K562 (cell line): ENCODE results near the gene CHAC1. TPM values are rescaled to one million over a fixed set of nuclear protein-coding genes. Genes with fewer than 3 reads are reported as not detected.
A peak's percentile ranks its signal among the peaks of the same experiment; 100 is the strongest.

Experiments used
- ESRRB ChIP-seq: fragments of 250-450 bp; sonication (Bioruptor Pico); IDR thresholded peaks from 2 replicates; pipeline ENCODE4 v1.5.0; 2020; ENCODE audit warnings: mild to moderate bottlenecking, moderate library complexity, borderline replicate concordance
- ETV6 ChIP-seq, 3 experiments: fragments of 150-350 bp in 1 of 3; sonication (generic) in 1 of 3; formaldehyde crosslinking in 1 of 3; IDR thresholded peaks; 2 replicates each; pipeline versions ENCODE4 v1.6.1 to v1.8.0; 2014 to 2022; ENCODE audit warnings: borderline replicate concordance in 2 of 3, low read depth in 2 of 3, antibody characterized with exemption in 1 of 3, low read length in 1 of 3, mild to moderate bottlenecking in 1 of 3, missing genetic modification reagents in 1 of 3
- FOXK2 ChIP-seq, 2 experiments: fragments of 450-650 bp; IDR thresholded peaks in 1 of 2; conservative IDR thresholded peaks in 1 of 2; 2 replicates each; pipeline ENCODE4 v1.6.1; 2016; ENCODE audit warnings: low read depth in 2 of 2, mild to moderate bottlenecking in 1 of 2
- GATAD2A ChIP-seq: fragments of 450-650 bp; IDR thresholded peaks from 2 replicates; pipeline ENCODE4 v1.6.1; 2017
- LCOR ChIP-seq: sonication (generic); formaldehyde crosslinking; IDR thresholded peaks from 2 replicates; pipeline ENCODE4 v1.8.0; 2022; ENCODE audit warnings: mild to moderate bottlenecking, missing genetic modification reagents
- NR1H2 ChIP-seq: sonication (generic); formaldehyde crosslinking; IDR thresholded peaks from 2 replicates; pipeline ENCODE4 v1.4.0; 2020; ENCODE audit warnings: mild to moderate bottlenecking, missing genetic modification reagents
- YY1 ChIP-seq, 3 experiments: IDR thresholded peaks; 2 replicates each; pipeline ENCODE4 v1.6.1; 2011; ENCODE audit warnings: low read length in 2 of 3, mild to moderate bottlenecking in 2 of 3, moderate library complexity in 2 of 3, borderline replicate concordance in 1 of 3, control low read depth in 1 of 3, low read depth in 1 of 3; ENCODE audit not compliant: insufficient read depth in 3 of 3, insufficient replicate concordance in 2 of 3, control insufficient read depth in 1 of 3, insufficient read length in 1 of 3; ENCODE audit errors: extremely low read depth in 1 of 3
- ZFPM2 ChIP-seq: fragments of 250-450 bp; sonication (Bioruptor Pico); IDR thresholded peaks from 2 replicates; pipeline ENCODE4 v1.5.1; 2022; ENCODE audit warnings: mild to moderate bottlenecking
- ZNF436 ChIP-seq: fragments of 250-450, 450-650 bp; sonication (Bioruptor Pico); formaldehyde crosslinking; IDR thresholded peaks from 2 replicates; pipeline ENCODE4 v1.7.0; 2020; ENCODE audit warnings: mild to moderate bottlenecking
- ZNF507 ChIP-seq: conservative IDR thresholded peaks from 2 replicates; pipeline ENCODE4 v1.6.1; 2017; ENCODE audit warnings: missing genetic modification characterization, missing compliant biosample characterization
- polyA plus RNA-seq, 8 experiments: library from polyadenylated mRNA; depleted of rRNA in 4 of 8; stranded (reverse) in 5 of 8; unstranded in 3 of 8; fragments of >200 nt; fragmentation: Nextera tagmentation in 2 of 8; fragmentation: Illumina TruSeq in 1 of 8; extraction: Ambion mirVana in 2 of 8; extraction: Trizol in 1 of 8; gene quantifications; 2 replicates each; pipeline versions ENCODE4 v1.2.1 to v1.2.3, GENCODE V29; 2011 to 2014; ENCODE audit warnings: inconsistent platforms in 1 of 8, missing spikeins in 1 of 8
- total RNA-seq, 7 experiments: library from RNA; depleted of rRNA in 6 of 7; stranded (reverse); fragments of >200 nt in 6 of 7; fragmentation: Illumina TruSeq in 2 of 7; extraction: Trizol in 2 of 7; gene quantifications; 2 replicates each; pipeline versions ENCODE4 v1.2.1 to v1.2.3, GENCODE V29; 2011 to 2021; ENCODE audit warnings: low replicate concordance in 1 of 7
- TF ChIP-seq, protein P1 (sequence below): sonication (generic); formaldehyde crosslinking; IDR thresholded peaks from 2 replicates; pipeline ENCODE4 v1.8.0; 2022; ENCODE audit warnings: missing genetic modification reagents, mild to moderate bottlenecking, moderate library complexity, borderline replicate concordance
- TF ChIP-seq, protein P2 (sequence below): sonication (generic); formaldehyde crosslinking; IDR thresholded peaks from 2 replicates; pipeline ENCODE4 v1.4.0; 2020; ENCODE audit warnings: mild to moderate bottlenecking, missing genetic modification reagents
- TF ChIP-seq, protein P3 (sequence below): fragments of 250-450 bp; sonication (Bioruptor Pico); IDR thresholded peaks from 2 replicates; pipeline ENCODE4 v1.8.0; 2021; ENCODE audit warnings: mild to moderate bottlenecking, moderate library complexity
- TF ChIP-seq, protein P4 (sequence below): fragments of 450-650 bp; IDR thresholded peaks from 2 replicates; pipeline ENCODE4 v1.6.1; 2016
- TF ChIP-seq, protein P5 (sequence below): fragments of 250-450 bp; sonication (Bioruptor Pico); IDR thresholded peaks from 2 replicates; pipeline ENCODE4 v1.5.0; 2020; ENCODE audit warnings: mild to moderate bottlenecking, borderline replicate concordance
- TF ChIP-seq, protein P6 (sequence below): IDR thresholded peaks from 2 replicates; pipeline ENCODE4 v1.6.1; 2011; ENCODE audit not compliant: insufficient read length; ENCODE audit errors: extremely low read depth

The CHAC1 gene
- total and polyA plus RNA-seq, 9 of the 15 experiments (the other 6 are each of a cell fraction or from before 2014, with no cell fraction given), result 0.47 to 39.0 (median 7.5) TPM

DNA sequence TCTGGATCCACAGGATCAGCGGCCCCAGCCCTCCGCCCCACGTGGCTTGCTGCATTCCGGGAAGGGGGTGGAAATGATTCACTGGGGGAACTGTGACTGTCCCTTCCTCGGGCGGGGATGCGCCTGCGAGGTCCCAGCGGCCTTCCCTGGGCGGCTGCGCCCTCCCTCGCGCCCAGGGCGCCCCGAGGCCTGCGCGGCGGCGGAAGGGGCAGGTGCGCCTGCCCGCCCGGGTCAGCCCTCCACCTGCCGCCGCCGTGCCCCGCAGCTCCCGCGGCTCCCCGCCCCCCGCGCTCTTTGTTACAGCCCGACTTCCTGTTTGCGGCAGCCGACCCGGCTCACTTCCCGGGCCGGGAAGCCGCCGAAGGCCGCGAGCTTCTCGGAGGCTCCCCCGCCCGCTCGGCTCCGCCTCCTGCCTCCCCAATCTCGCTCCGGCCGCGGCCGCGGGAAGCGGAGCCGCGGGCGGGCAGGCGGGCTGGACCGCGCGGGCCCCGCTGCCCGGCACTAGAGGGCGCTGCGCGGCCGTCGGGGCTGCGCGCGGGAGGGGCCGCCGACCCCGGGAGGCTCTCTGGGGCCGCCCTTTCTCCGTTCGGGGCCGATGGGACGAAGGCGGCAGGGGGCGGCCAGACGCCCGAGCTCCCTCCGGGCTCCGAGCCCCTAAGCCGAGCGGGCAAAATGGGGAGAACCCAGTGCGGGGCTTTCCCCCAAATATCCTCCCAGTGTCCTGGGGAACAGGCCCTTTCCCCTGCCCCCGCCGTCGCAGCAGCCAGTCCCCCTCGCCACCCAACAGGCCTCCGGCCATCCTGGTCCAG lies 11.5 kb upstream of the CHAC1 start (continued):
- TF ChIP-seq, protein P1, sequence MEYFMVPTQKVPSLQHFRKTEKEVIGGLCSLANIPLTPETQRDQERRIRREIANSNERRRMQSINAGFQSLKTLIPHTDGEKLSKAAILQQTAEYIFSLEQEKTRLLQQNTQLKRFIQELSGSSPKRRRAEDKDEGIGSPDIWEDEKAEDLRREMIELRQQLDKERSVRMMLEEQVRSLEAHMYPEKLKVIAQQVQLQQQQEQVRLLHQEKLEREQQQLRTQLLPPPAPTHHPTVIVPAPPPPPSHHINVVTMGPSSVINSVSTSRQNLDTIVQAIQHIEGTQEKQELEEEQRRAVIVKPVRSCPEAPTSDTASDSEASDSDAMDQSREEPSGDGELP (CRISPR knock-in tag), result no peak; the same call in 1 of the 2 replicates
- TF ChIP-seq, protein P2, sequence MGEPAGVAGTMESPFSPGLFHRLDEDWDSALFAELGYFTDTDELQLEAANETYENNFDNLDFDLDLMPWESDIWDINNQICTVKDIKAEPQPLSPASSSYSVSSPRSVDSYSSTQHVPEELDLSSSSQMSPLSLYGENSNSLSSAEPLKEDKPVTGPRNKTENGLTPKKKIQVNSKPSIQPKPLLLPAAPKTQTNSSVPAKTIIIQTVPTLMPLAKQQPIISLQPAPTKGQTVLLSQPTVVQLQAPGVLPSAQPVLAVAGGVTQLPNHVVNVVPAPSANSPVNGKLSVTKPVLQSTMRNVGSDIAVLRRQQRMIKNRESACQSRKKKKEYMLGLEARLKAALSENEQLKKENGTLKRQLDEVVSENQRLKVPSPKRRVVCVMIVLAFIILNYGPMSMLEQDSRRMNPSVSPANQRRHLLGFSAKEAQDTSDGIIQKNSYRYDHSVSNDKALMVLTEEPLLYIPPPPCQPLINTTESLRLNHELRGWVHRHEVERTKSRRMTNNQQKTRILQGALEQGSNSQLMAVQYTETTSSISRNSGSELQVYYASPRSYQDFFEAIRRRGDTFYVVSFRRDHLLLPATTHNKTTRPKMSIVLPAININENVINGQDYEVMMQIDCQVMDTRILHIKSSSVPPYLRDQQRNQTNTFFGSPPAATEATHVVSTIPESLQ (CRISPR knock-in tag), result 0 out of 2 replicates have a peak, but pooled peaks have one; percentile 39
- TF ChIP-seq LCOR (CRISPR knock-in tag) (no peak), ZNF507 (no peak), NR1H2 (CRISPR knock-in tag) (0 out of 2 replicates have a peak, but pooled peaks have one; percentile 54), FOXK2 (conservative IDR thresholded peaks at IDR 0.05 in 1 of 2, IDR thresholded peaks at IDR 0.05 in 1 of 2; ENCODE audit: low read depth in 2 of 2) (no peak), ZNF436 (CRISPR knock-in tag) (no peak), ETV6 (IDR thresholded peaks at IDR 0.05; ENCODE audit: borderline replicate concordance in 1 of 2, low read depth in 2 of 2, low read length in 1 of 2) (peak in 1 of 2 experiments; percentile 26; a peak in 1 of 4 replicates), ETV6 (CRISPR knock-in tag; IDR thresholded peaks at IDR 0.05; ENCODE audit: borderline replicate concordance) (no peak), ZFPM2 (no peak), ESRRB (CRISPR knock-in tag) (no peak), GATAD2A (no peak), YY1 (IDR thresholded peaks at IDR 0.05; ENCODE audit: borderline replicate concordance in 1 of 3, control insufficient read depth in 1 of 3, extremely low read depth in 1 of 3, insufficient read depth in 3 of 3, insufficient read length in 1 of 3, insufficient replicate concordance in 2 of 3, low read depth in 1 of 3, low read length in 2 of 3) (peak in 2 of 3 experiments; percentile 60 to 65)
- TF ChIP-seq, protein P3, sequence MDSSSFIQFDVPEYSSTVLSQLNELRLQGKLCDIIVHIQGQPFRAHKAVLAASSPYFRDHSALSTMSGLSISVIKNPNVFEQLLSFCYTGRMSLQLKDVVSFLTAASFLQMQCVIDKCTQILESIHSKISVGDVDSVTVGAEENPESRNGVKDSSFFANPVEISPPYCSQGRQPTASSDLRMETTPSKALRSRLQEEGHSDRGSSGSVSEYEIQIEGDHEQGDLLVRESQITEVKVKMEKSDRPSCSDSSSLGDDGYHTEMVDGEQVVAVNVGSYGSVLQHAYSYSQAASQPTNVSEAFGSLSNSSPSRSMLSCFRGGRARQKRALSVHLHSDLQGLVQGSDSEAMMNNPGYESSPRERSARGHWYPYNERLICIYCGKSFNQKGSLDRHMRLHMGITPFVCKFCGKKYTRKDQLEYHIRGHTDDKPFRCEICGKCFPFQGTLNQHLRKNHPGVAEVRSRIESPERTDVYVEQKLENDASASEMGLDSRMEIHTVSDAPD (CRISPR knock-in tag), result no peak
- TF ChIP-seq, protein P4, sequence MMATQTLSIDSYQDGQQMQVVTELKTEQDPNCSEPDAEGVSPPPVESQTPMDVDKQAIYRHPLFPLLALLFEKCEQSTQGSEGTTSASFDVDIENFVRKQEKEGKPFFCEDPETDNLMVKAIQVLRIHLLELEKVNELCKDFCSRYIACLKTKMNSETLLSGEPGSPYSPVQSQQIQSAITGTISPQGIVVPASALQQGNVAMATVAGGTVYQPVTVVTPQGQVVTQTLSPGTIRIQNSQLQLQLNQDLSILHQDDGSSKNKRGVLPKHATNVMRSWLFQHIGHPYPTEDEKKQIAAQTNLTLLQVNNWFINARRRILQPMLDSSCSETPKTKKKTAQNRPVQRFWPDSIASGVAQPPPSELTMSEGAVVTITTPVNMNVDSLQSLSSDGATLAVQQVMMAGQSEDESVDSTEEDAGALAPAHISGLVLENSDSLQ, result no peak
- TF ChIP-seq, protein P5, sequence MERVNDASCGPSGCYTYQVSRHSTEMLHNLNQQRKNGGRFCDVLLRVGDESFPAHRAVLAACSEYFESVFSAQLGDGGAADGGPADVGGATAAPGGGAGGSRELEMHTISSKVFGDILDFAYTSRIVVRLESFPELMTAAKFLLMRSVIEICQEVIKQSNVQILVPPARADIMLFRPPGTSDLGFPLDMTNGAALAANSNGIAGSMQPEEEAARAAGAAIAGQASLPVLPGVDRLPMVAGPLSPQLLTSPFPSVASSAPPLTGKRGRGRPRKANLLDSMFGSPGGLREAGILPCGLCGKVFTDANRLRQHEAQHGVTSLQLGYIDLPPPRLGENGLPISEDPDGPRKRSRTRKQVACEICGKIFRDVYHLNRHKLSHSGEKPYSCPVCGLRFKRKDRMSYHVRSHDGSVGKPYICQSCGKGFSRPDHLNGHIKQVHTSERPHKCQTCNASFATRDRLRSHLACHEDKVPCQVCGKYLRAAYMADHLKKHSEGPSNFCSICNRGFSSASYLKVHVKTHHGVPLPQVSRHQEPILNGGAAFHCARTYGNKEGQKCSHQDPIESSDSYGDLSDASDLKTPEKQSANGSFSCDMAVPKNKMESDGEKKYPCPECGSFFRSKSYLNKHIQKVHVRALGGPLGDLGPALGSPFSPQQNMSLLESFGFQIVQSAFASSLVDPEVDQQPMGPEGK (CRISPR knock-in tag), result no peak
- TF ChIP-seq, protein P6, sequence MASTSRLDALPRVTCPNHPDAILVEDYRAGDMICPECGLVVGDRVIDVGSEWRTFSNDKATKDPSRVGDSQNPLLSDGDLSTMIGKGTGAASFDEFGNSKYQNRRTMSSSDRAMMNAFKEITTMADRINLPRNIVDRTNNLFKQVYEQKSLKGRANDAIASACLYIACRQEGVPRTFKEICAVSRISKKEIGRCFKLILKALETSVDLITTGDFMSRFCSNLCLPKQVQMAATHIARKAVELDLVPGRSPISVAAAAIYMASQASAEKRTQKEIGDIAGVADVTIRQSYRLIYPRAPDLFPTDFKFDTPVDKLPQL, result no peak
